HG03432 (cell line): ENCODE measurements around the gene COQ10B.

Experiments used
- ATAC-seq: cut with Tn5 transposase; IDR thresholded peaks from one replicate; pipeline ENCODE4 v1.9.1; 2021; ENCODE audit warnings: mild to moderate bottlenecking, moderate library complexity; ENCODE audit not compliant: unreplicated experiment

The COQ10B gene

DNA sequence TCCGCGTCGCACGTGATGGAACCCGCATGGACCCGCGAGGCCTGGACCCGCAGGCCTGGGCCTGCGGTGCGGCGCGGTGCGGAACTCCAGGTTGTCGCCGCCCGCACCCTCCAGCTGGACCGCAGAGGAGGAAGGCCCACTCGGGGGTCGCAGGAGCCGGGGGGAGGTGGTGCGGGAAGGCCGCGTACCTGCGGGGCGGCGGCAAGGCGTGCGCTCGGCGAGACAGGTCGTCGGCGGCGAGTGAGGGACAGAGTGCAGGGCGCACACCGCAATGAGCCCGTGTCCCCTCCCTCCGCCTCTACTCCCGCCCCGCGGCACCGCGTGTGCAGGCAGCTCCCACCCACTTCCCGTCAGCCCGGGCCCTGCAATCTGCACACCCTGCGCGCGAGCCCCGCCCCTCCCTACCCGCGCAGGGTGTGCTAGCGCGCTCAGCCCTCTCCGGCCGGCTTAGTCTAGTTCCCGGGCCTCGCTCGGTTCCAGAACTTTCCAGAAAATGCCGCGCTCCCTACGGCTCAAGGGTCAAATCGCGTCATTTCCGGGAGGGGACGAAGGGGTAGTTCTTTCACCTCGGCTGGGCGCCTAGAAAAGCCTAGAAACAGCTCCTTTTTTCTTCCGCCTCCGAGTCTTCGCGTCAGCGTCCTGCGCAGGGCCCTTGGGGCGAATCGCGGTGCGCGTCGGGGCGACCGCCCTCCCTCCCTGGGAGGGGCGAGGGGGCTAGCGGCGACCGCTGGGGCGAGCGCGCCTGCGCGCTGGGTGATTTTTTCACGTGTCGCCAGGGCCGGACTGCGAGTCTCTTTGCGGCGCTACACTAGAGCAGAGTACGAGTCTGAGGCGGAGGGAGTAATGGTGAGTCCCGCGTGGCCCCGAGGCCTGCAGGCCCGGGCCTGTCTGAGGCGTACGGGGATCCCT is 46.5 kb downstream of the COQ10B start, which contains the start of the genes HSPD1 and HSPE1:
Gene HSPD1 (minus strand): TSS at position 247 of the 909 bp plus-strand sequence. CDS start 992 bp downstream, outside the sequence.
Gene HSPE1 (plus strand): TSS at position 786 of the 909 bp plus-strand sequence. CDS start 58 bp downstream, at position 844.
- ATAC-seq: peak; percentile 87

GRCh38 chr2:197500503-197501131 is 47.3 kb downstream of the COQ10B start:
- ATAC-seq: peak; percentile 5

DNA sequence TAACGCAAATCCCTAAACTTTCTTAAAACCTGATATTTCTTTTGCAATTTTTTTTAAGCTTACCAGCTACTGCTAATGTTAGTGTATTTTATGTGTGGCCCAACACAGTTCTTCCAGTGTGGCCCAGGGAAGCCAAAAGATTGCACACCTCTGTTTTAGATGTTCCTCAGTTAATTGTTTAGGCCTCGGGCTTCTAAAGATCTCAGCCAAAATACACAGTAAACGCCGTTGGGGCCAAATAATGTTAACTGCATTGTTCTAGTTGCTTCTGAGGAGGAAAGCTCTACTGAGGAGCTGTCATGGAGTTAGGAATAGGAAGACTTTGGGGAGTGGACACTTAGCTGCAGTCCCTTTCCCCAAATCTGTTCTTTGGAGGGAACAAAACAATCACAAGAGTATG is 48.8 kb downstream of the COQ10B start:
- no peak for ATAC-seq

DNA sequence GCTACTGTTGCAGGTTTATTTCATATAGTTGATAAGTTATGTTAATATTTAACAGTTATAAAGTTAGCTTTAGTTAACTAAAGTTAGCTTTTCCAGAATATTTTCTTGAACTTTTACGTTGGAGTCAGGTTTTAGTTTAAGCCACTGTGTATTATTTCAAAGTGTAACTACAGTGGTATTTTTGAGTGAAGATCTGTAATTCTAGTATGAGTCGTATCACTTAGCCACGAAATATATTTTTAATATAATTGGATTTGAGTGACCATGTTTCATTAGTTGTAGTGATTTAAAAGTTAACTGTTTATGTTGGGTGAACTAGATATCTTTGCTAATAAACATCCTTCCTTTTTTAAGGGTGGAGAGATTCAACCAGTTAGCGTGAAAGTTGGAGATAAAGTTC is 49.3 kb downstream of the COQ10B start:
- no peak for ATAC-seq

DNA sequence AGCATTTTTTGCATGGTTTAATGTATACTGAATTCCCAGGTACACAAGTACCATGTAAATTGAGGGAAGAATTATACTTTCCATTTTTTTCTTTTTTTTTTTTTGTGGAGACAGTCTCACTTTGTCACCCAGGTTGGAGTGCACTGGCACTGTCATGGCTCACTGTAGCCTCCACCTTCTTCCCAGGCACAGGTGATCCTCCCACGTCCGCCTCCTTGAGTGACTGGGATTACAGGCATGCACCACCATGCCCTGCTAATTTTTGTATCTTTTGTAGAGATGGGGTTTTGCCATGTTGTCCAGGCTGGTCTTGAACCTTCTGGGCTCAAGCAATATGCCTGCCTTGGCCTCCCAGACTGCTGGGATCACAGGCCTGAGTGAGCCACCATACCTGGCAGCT is 50.6 kb downstream of the COQ10B start:
- ATAC-seq: no peak

GRCh38 chr2:197504512-197504911 is 51.2 kb downstream of the COQ10B start:
- ATAC-seq: no peak

DNA sequence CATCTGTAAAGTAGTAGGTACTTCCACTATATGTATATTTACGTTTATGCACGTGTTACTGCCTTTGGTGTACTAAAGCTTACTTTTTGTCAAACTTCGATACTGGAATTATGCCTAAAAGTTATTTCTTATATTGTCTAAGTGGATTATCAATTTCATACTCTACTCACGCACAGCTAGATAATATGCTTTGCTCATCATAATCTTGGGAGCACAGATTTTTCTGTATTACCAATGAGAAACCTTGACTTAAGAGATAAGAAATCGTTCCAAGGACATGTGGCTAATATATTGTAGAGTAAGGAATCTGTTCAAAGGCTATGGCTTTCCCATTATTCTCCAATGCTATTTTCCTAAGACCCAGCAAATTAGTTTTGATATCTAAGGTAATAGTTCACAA is 53.3 kb downstream of the COQ10B start:
- ATAC-seq: no peak

DNA sequence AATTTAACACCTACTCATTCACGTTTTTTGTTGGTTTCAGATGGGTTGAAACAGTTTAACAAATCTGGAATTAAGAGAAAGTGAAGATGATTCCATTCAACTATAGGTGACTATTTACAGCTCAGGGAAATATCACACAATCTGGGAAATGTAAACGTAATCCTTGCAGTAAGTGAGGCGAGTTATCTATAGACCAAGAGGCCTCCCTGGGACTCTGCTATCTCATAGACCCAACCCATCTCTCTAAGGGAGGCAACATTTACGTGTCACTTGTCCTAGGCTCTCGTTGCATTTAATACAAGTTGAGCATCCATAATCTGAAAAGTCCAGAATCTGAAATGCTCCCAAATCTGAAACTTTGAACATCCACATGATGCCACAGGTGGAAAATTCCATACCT is 60.6 kb downstream of the COQ10B start:
- no peak for ATAC-seq

DNA sequence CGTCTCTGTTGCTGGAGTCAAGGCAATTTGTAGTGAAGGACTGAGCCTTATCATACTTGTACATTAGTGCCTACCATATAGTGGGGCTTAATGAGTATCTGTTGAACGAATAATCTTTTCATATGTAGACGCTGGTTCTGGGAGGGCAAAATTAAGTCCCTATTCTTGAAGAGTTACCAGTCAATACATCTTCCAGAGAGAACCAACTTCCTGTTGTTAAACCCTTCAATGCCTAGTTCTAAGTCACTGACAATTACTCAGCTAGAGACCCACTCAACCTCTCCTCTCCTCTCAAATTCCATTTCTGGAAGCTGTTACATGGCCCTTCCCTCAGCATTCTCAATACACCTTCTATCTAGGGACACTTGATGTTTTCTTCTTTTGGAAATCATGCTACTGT is 61.4 kb downstream of the COQ10B start:
- no peak for ATAC-seq

DNA sequence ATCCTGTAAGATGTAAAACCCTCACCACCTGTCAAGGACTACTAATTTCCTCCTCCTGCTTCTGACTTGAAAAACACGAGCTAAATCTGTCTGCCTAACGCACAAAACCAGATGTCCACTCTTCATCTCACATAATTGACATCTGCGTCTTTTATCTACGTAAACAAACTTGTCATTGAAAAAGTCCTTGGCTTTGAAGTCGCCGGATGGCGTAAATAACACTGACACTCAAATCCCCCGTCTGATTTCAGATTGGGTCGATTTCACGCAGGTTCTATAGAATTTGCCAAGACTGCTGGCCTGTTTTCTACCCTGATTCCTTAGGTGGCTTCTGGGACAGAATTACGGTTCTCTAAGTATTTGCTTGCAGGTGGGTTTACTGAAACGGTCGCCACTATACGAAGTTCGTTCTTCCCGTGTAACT is 62.0 kb downstream of the COQ10B start:
- peak; percentile 3 for ATAC-seq

DNA sequence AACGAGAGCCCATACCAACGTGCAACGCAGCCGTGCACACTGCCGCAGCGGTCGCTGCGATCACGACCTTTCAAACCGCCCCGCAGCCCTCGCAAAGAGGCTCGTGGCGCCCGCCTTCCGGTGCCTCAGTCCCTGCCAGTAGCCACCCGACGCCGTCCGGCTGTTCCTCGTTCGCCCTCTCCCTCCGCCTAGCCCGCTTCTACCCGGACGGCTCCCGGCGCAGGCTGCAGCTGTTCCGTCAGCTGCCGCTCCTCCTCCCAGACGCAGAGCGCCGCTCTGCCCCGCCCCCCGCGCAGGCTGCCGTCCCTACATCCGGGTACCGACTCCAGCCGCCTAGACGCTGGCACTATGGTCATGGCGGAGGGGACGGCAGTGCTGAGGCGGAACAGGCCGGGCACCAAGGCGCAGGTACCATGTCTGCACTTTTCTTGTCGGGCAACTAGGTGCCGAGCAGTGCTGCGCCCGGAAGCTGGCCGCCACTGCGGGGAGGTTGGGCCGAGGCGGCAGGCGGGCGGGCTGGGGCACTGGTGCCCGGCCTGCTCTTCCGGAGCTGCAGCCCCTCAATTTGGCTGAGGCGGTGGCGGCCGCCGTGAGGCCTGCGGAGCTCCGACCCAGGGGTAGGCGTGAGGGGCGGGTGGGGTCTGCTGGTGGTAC is 62.5 kb downstream of the COQ10B start, which contains the start of gene MOB4:
Gene MOB4 (plus strand): TSS at position 328 of the 654 bp plus-strand sequence. CDS start 21 bp downstream, at position 349.
- peak; percentile 96 for ATAC-seq

- ATAC-seq: peak; percentile 19
These were observed 63.0 kb downstream of the COQ10B start for GRCh38 chr2:197516393-197516761.

- ATAC-seq: no peak
These were observed 63.8 kb downstream of the COQ10B start for GRCh38 chr2:197517150-197517549.
